Memory B cell (primary cell): ENCODE results near the gene ZFHX3.
A peak's percentile ranks its signal among the peaks of the same experiment; 100 is the strongest.

Experiments used
- ATAC-seq: fragments of 150-1000 bp; cut with Tn5 transposase; 2 replicates; pipeline ENCODE4 v1.10.0; 2021; ENCODE audit warnings: low read depth, mild to moderate bottlenecking, moderate library complexity
- DNase-seq, 2 donors: peaks; one replicate each; pipeline ENCODE4 v3.0.0; 2022; ENCODE audit warnings: low spot score in 2 of 2
- H3K27ac Mint-ChIP-seq: one replicate; pipeline ENCODE4 v1.8.0; 2022; ENCODE audit warnings: mild to moderate bottlenecking, moderate library complexity, mixed read lengths
- H3K27me3 Mint-ChIP-seq: one replicate; pipeline ENCODE4 v1.8.0; 2022; ENCODE audit warnings: mixed read lengths
- H3K36me3 Mint-ChIP-seq: one replicate; pipeline ENCODE4 v1.8.0; 2022; ENCODE audit warnings: mild to moderate bottlenecking, mixed read lengths
- H3K4me1 Mint-ChIP-seq: one replicate; pipeline ENCODE4 v1.8.0; 2022; ENCODE audit warnings: mixed read lengths
- H3K4me3 Mint-ChIP-seq: one replicate; pipeline ENCODE4 v1.8.0; 2022; ENCODE audit warnings: mild to moderate bottlenecking, moderate library complexity, mixed read lengths
- H3K9me3 Mint-ChIP-seq: one replicate; pipeline ENCODE4 v1.8.0; 2022; ENCODE audit warnings: mixed read lengths

The ZFHX3 gene

GRCh38 chr16:73054813-73055482, 7.0 kb upstream of the ZFHX3 start:
- peaks cover 3% of the 10 kb centered on the region for H3K27me3 Mint-ChIP-seq
- no peak overlapping the region for H3K27ac Mint-ChIP-seq
- H3K4me3 Mint-ChIP-seq = no peak overlapping the region
- H3K9me3 Mint-ChIP-seq = no peaks in the 10 kb centered on the region
- DNase-seq (no peak), ATAC-seq (no peak)
- H3K4me1 Mint-ChIP-seq = peaks cover 15% of the 10 kb centered on the region
- H3K36me3 Mint-ChIP-seq = peaks cover 2% of the 10 kb centered on the region

GRCh38 chr16:73054498-73054812, 6.5 kb upstream of the ZFHX3 start:
- Mint-ChIP-seq H3K9me3 (no peaks in the 10 kb centered on the region), H3K27ac (no peak overlapping the region), H3K4me3 (no peak overlapping the region), H3K4me1 (peaks cover 12% of the 10 kb centered on the region), H3K27me3 (peaks cover 3% of the 10 kb centered on the region), H3K36me3 (peaks cover 2% of the 10 kb centered on the region)
- ATAC-seq (no peak), DNase-seq (no peak)

DNA sequence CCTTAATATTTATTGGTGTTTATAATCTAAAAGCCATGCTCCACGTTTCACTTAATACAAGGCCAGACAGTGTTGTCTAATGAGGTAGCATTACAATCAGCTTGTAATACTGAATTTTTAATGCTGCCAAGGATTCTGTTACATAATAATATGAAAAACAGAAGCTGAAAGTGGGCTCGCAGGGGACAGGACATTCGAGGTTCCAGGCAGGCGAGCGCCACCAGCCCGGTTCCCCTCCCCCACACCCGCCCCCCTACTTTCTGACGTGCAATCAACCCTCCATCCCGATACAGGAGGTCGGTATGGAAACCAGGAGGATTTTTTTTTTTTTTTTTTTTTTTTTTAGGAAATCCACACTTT, 6.2 kb upstream of the ZFHX3 start:
- Mint-ChIP-seq H3K9me3 (no peaks in the 10 kb centered on the region), H3K4me1 (peaks cover 9% of the 10 kb centered on the region), H3K36me3 (peaks cover 2% of the 10 kb centered on the region), H3K4me3 (no peak overlapping the region), H3K27me3 (peaks cover 3% of the 10 kb centered on the region), H3K27ac (no peak overlapping the region)
- ATAC-seq (no peak), DNase-seq (no peak)

- H3K9me3 Mint-ChIP-seq = no peaks in the 10 kb centered on the region
- DNase-seq (no peak), ATAC-seq (no peak)
- H3K4me3 Mint-ChIP-seq = no peak overlapping the region
- peaks cover 2% of the 10 kb centered on the region for H3K36me3 Mint-ChIP-seq
- no peak overlapping the region for H3K27ac Mint-ChIP-seq
- H3K4me1 Mint-ChIP-seq = peaks cover 12% of the 10 kb centered on the region
- peaks cover 3% of the 10 kb centered on the region for H3K27me3 Mint-ChIP-seq
Observed at GRCh38 chr16:73053364-73054124, 5.6 kb upstream of the ZFHX3 start.

DNA sequence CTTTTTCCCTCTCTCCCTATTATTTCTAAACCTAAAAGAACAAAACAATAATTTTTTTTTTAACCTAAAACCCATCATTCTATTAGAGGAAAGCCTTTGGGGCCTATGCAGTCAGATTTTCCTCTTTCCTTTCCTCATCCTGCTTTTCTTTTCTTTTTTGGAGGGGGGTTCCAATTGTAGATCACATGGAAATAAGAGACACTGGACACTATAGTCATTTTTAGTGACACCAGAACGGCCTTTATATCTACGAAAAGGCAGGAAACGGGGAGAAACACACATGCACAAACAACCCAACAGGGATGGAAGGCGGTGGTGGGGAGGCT, 5.1 kb upstream of the ZFHX3 start:
- Mint-ChIP-seq H3K4me3 (no peak overlapping the region), H3K27me3 (peaks cover 3% of the 10 kb centered on the region), H3K4me1 (peaks cover 12% of the 10 kb centered on the region), H3K36me3 (peaks cover 2% of the 10 kb centered on the region), H3K9me3 (no peaks in the 10 kb centered on the region), H3K27ac (no peak overlapping the region)
- DNase-seq = no peak
- no peak for ATAC-seq

- H3K27me3 Mint-ChIP-seq = peaks cover 3% of the 10 kb centered on the region
- H3K4me3 Mint-ChIP-seq = no peak overlapping the region
- H3K36me3 Mint-ChIP-seq = peaks cover 2% of the 10 kb centered on the region
- H3K4me1 Mint-ChIP-seq = peaks cover 12% of the 10 kb centered on the region
- no peak overlapping the region for H3K27ac Mint-ChIP-seq
- DNase-seq = no peak
- no peaks in the 10 kb centered on the region for H3K9me3 Mint-ChIP-seq
- ATAC-seq = no peak
Observed at GRCh38 chr16:73052576-73052975, 4.6 kb upstream of the ZFHX3 start.

DNA sequence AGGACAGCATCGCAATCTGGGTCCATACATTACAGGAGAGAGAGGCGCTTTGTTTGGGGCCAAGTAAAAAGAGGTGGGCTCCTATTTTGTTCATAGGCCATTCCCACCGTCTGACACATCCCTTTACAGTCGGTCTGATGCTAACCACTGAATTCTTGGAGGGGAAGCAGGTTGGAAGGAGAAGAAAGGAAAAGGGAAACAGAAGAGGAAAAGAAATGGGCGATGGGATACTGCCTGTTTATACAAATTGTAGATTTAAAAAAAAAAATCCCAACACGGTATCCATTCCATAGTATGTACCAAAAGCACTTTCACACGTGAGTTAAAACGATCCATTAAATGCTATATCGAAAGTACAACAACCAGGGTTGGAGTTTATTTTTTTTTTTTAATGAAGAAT, 4.0 kb upstream of the ZFHX3 start:
- Mint-ChIP-seq H3K9me3 (no peaks in the 10 kb centered on the region), H3K27ac (no peak overlapping the region), H3K36me3 (no peaks in the 10 kb centered on the region), H3K4me1 (peaks cover 13% of the 10 kb centered on the region), H3K4me3 (no peak overlapping the region), H3K27me3 (peaks cover 2% of the 10 kb centered on the region)
- DNase-seq = no peak
- ATAC-seq = no peak

- peaks cover 2% of the 10 kb centered on the region for H3K27me3 Mint-ChIP-seq
- no peak overlapping the region for H3K4me3 Mint-ChIP-seq
- peaks cover 13% of the 10 kb centered on the region for H3K4me1 Mint-ChIP-seq
Observed at GRCh38 chr16:73051226-73051625, 3.3 kb upstream of the ZFHX3 start.

GRCh38 chr16:73050201-73051099, 2.5 kb upstream of the ZFHX3 start:
- peaks cover 2% of the 10 kb centered on the region for H3K27me3 Mint-ChIP-seq

More at GRCh38 chr16:73051226-73051625, 3.3 kb upstream of the ZFHX3 start:
- H3K9me3 Mint-ChIP-seq = no peaks in the 10 kb centered on the region
- ATAC-seq = no peak
- H3K36me3 Mint-ChIP-seq = no peaks in the 10 kb centered on the region
- DNase-seq = no peak
- H3K27ac Mint-ChIP-seq = no peak overlapping the region

DNA sequence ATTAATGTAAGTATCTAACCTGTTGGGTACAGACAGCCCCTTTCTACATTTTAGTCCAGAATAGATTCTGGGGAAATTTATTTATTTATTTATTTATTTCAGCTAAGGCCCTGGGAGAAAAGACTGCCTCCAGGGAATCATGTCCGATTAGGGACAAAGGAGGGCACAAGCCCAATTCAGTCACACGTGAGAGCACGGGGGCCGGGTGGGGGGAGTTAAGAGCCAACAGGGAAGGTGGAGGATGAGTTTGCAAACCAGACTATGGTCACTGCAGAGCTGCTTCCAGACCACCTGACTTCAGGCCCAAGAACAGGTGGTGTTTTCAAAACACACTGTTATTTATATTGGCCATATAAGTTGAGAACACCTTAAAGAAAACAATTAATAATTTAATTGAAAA, 1.6 kb upstream of the ZFHX3 start:
- Mint-ChIP-seq H3K27me3 (peaks cover 2% of the 10 kb centered on the region), H3K27ac (no peak overlapping the region), H3K4me1 (peaks cover 10% of the 10 kb centered on the region), H3K9me3 (no peaks in the 10 kb centered on the region), H3K36me3 (no peaks in the 10 kb centered on the region), H3K4me3 (no peak overlapping the region)
- ATAC-seq = no peak
- DNase-seq = no peak

More at GRCh38 chr16:73050201-73051099, 2.5 kb upstream of the ZFHX3 start:
- Mint-ChIP-seq H3K4me1 (peaks cover 10% of the 10 kb centered on the region), H3K27ac (no peak overlapping the region), H3K36me3 (no peaks in the 10 kb centered on the region), H3K4me3 (no peak overlapping the region), H3K9me3 (no peaks in the 10 kb centered on the region)
- no peak for ATAC-seq
- no peak for DNase-seq

DNA sequence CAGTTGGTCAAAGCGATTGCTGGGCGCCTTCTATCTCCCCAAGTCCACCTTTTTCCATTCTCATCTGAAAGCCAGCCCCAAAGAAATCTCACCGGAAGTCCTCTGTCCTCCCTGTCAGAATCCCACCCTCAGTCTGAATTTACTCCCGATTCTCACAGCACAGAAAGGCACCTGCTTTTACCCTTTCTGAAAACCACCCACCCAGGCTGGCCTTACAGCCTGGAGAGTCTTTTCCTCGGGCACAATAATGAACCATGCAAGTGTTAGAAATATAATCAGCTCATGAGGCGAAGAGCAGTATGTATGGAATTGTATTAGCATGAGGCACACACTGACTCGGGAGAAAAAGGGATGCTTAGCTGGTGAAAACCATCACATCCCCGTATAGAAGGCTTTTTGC, 1.2 kb upstream of the ZFHX3 start:
- no peak for ATAC-seq
- Mint-ChIP-seq H3K27me3 (peaks cover 2% of the 10 kb centered on the region), H3K4me1 (peaks cover 12% of the 10 kb centered on the region), H3K36me3 (no peaks in the 10 kb centered on the region), H3K27ac (peak overlapping the region; percentile 18), H3K9me3 (no peaks in the 10 kb centered on the region), H3K4me3 (peak overlapping the region; percentile 33)
- no peak for DNase-seq

GRCh38 chr16:73048292-73049080, 558 bp upstream of the ZFHX3 start:
- no peak for DNase-seq
- H3K27me3 Mint-ChIP-seq = no peaks in the 10 kb centered on the region
- peak overlapping the region; percentile 18 for H3K27ac Mint-ChIP-seq
- no peaks in the 10 kb centered on the region for H3K9me3 Mint-ChIP-seq
- H3K36me3 Mint-ChIP-seq = no peaks in the 10 kb centered on the region
- H3K4me3 Mint-ChIP-seq = peak overlapping the region; percentile 85
- peaks cover 14% of the 10 kb centered on the region for H3K4me1 Mint-ChIP-seq
- no peak for ATAC-seq

DNA sequence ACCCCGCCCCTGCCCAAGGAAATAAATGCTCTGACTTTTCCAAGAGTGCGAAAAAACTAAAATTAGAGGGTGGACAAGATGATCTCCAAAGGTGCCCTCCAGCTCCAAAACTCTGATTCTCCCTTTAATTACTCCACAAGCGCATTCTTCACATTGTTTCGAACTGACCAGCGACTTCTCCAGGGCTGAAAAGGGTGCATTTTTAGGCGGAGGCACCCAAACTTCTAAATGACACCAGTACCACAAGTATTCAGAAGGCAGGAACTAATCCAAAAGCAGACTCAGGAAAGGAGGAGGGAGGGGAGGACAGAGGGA, 750 bp downstream of the ZFHX3 start:
- DNase-seq (no peak), ATAC-seq (no peak)
- H3K4me3 Mint-ChIP-seq = peak overlapping the region; percentile 85
- H3K27ac Mint-ChIP-seq = peak overlapping the region; percentile 85
- H3K36me3 Mint-ChIP-seq = no peaks in the 10 kb centered on the region
- H3K4me1 Mint-ChIP-seq = peaks cover 15% of the 10 kb centered on the region
- H3K27me3 Mint-ChIP-seq = no peaks in the 10 kb centered on the region
- H3K9me3 Mint-ChIP-seq = no peaks in the 10 kb centered on the region

DNA sequence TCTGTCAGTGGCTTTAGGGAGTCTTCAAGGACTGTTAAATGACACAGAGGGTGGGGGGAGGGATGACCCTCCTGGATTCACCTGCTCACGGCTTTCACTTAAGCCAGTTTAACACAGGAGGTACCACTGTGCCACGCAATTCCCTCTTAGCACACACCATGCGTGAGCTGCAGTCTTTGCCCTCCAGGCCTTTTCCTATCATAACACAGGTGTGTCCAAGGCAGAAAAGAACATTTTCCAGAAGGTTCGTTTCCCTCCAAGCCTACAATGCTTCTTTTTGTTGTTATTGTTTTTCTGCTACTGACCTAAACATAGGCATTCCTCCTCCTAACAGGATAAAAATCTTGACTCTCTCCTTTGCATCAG, 1.1 kb downstream of the ZFHX3 start:
- peaks cover 15% of the 10 kb centered on the region for H3K4me1 Mint-ChIP-seq
- H3K27ac Mint-ChIP-seq = peak overlapping the region; percentile 85
- ATAC-seq = no peak
- H3K27me3 Mint-ChIP-seq = no peaks in the 10 kb centered on the region
- H3K36me3 Mint-ChIP-seq = no peaks in the 10 kb centered on the region
- no peak for DNase-seq
- peak overlapping the region; percentile 85 for H3K4me3 Mint-ChIP-seq
- no peaks in the 10 kb centered on the region for H3K9me3 Mint-ChIP-seq
